ENCODE data around the gene PNPLA1.

PNPLA1 gene

GRCh38 chr6:36315921-36316320 lies 46.1 kb downstream of the PNPLA1 start:
- no peak for DNase-seq (ENCODE audit: low spot score)

- no peak for DNase-seq (ENCODE audit: low spot score)
These were observed 47.8 kb downstream of the PNPLA1 start for GRCh38 chr6:36317623-36318022.

- no peak for DNase-seq (ENCODE audit: low spot score)
These were observed 49.0 kb downstream of the PNPLA1 start for GRCh38 chr6:36318690-36319435.

GRCh38 chr6:36319436-36319762 lies 49.5 kb downstream of the PNPLA1 start:
- no peak for DNase-seq (ENCODE audit: low spot score)

GRCh38 chr6:36319821-36320220 lies 50.0 kb downstream of the PNPLA1 start:
- DNase-seq (ENCODE audit: low spot score), result no peak

- DNase-seq (ENCODE audit: low spot score), result no peak
These were observed 50.6 kb downstream of the PNPLA1 start for GRCh38 chr6:36320475-36320874.

- DNase-seq (ENCODE audit: low spot score), result no peak
These were observed 52.7 kb downstream of the PNPLA1 start for GRCh38 chr6:36322591-36322990.

- DNase-seq (ENCODE audit: low spot score), result no peak
These were observed 53.2 kb downstream of the PNPLA1 start for GRCh38 chr6:36323062-36323461.

GRCh38 chr6:36324191-36324590 lies 54.3 kb downstream of the PNPLA1 start:
- no peak for DNase-seq (ENCODE audit: low spot score)

GRCh38 chr6:36324715-36325114 lies 54.9 kb downstream of the PNPLA1 start:
- DNase-seq (ENCODE audit: low spot score), result no peak

GRCh38 chr6:36326356-36326995 lies 56.6 kb downstream of the PNPLA1 start:
- no peak for DNase-seq (ENCODE audit: low spot score)

GRCh38 chr6:36327226-36327918 lies 57.5 kb downstream of the PNPLA1 start:
- DNase-seq (ENCODE audit: low spot score), result no peak

GRCh38 chr6:36327919-36328236 lies 58.0 kb downstream of the PNPLA1 start:
- no peak for DNase-seq (ENCODE audit: low spot score)

GRCh38 chr6:36328600-36328999 lies 58.7 kb downstream of the PNPLA1 start:
- DNase-seq (ENCODE audit: low spot score), result no peak

GRCh38 chr6:36329798-36330291 lies 60.0 kb downstream of the PNPLA1 start:
- DNase-seq (ENCODE audit: low spot score), result no peak

- no peak for DNase-seq (ENCODE audit: low spot score)
These were observed 60.5 kb downstream of the PNPLA1 start for GRCh38 chr6:36330366-36330765.

GRCh38 chr6:36331381-36331780 lies 61.5 kb downstream of the PNPLA1 start:
- DNase-seq (ENCODE audit: low spot score), result no peak

GRCh38 chr6:36333171-36333895 lies 63.5 kb downstream of the PNPLA1 start:
- no peak for DNase-seq (ENCODE audit: low spot score)

- DNase-seq (ENCODE audit: low spot score), result peak; percentile 50
These were observed 64.3 kb downstream of the PNPLA1 start for GRCh38 chr6:36333931-36334725.

- no peak for DNase-seq (ENCODE audit: low spot score)
These were observed 65.1 kb downstream of the PNPLA1 start for GRCh38 chr6:36334832-36335459.

- no peak for DNase-seq (ENCODE audit: low spot score)
These were observed 65.8 kb downstream of the PNPLA1 start for GRCh38 chr6:36335465-36336207.

All from GM03348 (cell line).